Inferior parietal cortex (tissue), 1 donor: ENCODE measurements around the gene IPO7.
"Not testable (repeated sequence)": the region's sequence is repeated elsewhere in the genome, so short reads cannot be mapped to it uniquely, and the experiment has no call there.

Source experiments
- DNase-seq: peaks from one replicate; pipeline ENCODE4 v3.0.0-alpha.2; 2016; ENCODE audit errors: extremely low spot score

IPO7 gene

GRCh38 chr11:9397746-9398680, 13.6 kb downstream of the IPO7 start:
- no peak for DNase-seq

GRCh38 chr11:9399466-9399865, 15.0 kb downstream of the IPO7 start:
- DNase-seq = no peak

- not testable (repeated sequence) for DNase-seq
Measured at GRCh38 chr11:9401884-9402283, 17.4 kb downstream of the IPO7 start.

- DNase-seq = no peak
Measured at GRCh38 chr11:9428706-9429105, 44.3 kb downstream of the IPO7 start.

GRCh38 chr11:9438611-9439010, 54.2 kb downstream of the IPO7 start:
- DNase-seq = no peak

GRCh38 chr11:9446230-9446629, 61.8 kb downstream of the IPO7 start:
- no peak for DNase-seq

- DNase-seq = no peak
Measured at GRCh38 chr11:9448576-9449352, 64.3 kb downstream of the IPO7 start.

DNA sequence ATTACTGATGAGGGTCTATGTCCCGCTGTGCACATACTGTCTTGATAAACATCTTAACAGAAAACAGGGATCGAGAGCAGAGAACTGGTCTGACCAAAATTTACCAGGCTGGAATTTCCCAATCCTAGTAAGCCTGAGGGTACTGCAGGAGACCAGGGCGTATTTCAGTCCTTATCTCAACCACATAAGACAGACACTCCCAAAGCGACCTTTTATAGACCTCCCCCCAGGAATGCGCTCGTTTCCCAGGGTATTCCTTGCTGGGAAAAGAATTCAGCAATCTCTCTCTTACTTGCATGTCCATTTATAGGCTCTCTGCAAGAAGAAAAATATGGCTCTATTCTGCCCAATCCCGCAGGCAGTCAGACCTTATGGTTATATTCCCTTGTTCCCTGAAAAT, 67.6 kb downstream of the IPO7 start:
- DNase-seq = not testable (repeated sequence)

- DNase-seq = no peak
Measured at GRCh38 chr11:9455722-9456121, 71.3 kb downstream of the IPO7 start.

GRCh38 chr11:9459667-9460321, 75.3 kb downstream of the IPO7 start:
- DNase-seq = peak; percentile 61

DNA sequence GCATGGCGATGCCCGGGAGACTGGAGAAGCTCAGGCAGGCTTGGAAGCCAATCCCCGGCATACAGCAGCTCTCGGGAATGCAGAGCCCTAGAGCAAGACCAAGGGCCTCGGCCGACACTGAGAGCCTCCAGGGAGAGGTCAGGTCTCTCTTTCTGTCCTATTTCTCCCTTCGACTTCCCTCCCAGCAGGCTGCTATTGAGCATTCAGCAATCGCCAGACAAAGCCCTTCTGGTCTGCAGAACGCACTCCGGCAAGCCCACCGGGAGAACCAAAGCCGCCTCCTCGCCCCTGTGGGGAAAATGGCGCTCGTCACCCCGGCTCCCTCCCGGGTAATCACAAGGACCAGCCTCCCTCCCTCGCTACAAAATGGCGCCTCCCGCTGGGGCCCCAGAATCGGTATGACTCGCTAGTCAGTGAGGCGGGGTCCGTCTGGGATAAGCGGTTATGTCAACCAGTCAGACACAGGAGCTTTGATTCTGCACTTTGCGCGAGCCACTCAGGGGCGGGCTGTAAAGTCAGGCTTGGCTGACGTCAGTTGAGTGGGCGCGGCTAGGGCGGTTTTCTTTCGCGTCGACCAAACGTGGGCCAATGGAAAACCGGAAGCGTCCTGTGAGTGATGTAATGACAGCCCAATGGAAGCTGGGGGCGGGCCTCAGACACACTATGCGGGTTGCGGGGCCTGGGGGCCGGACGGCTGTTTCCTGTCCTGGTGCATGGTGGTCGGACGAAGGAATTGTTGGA, 76.0 kb downstream of the IPO7 start, which contains the start of gene ZNF143:
ZNF143 (plus strand) TSS at position 691 of the 741 bp plus-strand sequence. CDS start 10,297 bp downstream, outside the sequence.
- DNase-seq = peak; percentile 100

DNA sequence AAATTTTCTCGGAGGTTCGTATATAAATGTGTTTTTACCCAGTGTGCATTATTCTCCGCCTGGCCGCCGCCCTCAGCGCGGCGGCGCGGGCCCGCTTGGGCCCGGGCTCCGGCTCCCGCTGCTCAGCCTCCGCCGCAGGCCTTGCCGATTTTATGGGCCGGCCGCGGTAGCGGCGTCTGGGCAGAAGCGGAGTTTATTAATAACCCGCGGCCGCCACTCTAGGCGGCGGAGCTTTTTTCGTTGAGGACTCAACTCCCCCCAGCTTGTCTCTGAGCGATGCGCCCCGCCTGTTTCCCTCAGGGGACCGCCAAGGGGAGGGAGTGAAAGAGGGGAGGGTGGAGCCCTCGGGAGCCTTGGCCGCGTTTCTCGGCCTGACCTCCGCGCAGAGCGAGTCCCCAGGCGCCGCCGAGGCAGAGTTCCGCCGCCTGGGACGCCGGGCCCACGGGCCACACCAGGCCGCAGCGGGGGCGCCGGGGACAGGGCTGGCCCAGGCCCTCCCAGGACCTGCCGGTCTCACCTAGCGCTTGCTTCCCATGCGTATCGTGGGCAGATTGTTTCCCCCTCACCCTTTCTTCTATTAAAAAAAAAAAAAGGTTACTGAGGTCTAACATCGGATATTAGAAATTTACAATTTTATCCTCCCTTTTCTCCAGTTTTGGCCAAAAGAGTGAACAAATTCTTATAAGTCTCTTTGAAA, 76.8 kb downstream of the IPO7 start:
- DNase-seq = peak; percentile 85

- DNase-seq = peak; percentile 53
Measured at GRCh38 chr11:9461760-9462134, 77.3 kb downstream of the IPO7 start.

GRCh38 chr11:9462172-9462799, 77.8 kb downstream of the IPO7 start:
- no peak for DNase-seq

DNA sequence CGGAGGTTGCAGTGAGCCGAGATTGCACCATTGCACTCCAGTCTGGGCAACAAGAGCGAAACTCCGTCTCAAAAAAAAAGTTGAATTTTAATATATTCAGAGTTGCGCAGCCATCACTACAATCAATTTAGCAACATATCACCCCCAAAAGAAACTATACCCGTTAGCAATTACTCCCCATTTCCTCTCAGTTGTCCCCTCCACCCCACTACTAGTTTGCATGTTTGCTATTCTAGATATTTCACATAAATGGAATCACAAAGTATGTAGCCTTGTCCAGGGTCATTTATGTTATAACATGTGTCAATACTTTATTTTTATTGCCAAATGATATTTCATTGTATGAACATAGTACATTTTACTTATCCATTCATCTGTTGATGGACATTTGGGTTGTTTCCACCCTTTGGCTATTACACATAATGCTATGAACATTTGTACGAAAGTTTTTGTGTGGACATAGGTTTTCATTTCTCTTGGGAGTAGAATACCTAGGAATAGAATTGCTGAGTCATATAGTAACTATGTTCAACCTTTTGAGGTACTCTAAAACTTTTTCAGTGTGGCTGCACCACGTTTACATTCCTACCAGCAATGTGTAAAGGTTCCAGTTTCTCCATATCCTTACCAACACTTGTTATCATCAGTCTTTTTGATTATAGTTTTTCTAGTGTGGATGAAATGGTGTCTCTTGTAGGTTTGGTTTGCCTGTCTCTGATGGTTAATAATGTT, 78.5 kb downstream of the IPO7 start:
- no peak for DNase-seq

GRCh38 chr11:9470765-9471164, 86.3 kb downstream of the IPO7 start:
- DNase-seq = no peak

- DNase-seq = no peak
Measured at GRCh38 chr11:9473408-9473807, 89.0 kb downstream of the IPO7 start.

DNA sequence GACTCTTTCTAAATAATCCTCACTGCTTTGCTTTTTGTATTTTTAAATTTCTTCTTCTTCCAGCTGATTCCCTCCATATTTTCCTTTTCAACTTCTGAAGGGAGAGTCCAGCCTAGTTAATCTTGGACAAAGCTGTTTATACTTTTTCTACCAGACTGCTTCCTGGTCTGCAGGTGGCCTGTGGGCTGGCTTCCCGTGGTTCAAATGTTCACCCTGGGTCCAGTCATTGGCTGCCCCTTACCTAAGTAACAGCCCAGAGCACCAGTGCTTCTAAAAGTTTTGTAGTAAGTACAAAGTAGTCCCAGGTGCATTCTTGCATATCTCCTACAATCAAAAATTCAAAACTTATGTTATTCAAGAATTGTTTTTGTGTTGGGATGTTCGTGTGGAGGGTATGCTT, 95.4 kb downstream of the IPO7 start:
- no peak for DNase-seq

- no peak for DNase-seq
Measured at GRCh38 chr11:9489080-9489765, 104.8 kb downstream of the IPO7 start.
